GM21723 (cell line): Measurements from ENCODE around the gene DOC2B.
"Not testable (repeated sequence)": the region's sequence is repeated elsewhere in the genome, so short reads cannot be mapped to it uniquely, and the experiment has no call there.

ENCODE experiments used
- ATAC-seq: cut with Tn5 transposase; IDR thresholded peaks from one replicate; pipeline ENCODE4 v1.9.1; 2021; ENCODE audit warnings: mild to moderate bottlenecking, moderate library complexity; ENCODE audit not compliant: unreplicated experiment

The DOC2B gene

DNA sequence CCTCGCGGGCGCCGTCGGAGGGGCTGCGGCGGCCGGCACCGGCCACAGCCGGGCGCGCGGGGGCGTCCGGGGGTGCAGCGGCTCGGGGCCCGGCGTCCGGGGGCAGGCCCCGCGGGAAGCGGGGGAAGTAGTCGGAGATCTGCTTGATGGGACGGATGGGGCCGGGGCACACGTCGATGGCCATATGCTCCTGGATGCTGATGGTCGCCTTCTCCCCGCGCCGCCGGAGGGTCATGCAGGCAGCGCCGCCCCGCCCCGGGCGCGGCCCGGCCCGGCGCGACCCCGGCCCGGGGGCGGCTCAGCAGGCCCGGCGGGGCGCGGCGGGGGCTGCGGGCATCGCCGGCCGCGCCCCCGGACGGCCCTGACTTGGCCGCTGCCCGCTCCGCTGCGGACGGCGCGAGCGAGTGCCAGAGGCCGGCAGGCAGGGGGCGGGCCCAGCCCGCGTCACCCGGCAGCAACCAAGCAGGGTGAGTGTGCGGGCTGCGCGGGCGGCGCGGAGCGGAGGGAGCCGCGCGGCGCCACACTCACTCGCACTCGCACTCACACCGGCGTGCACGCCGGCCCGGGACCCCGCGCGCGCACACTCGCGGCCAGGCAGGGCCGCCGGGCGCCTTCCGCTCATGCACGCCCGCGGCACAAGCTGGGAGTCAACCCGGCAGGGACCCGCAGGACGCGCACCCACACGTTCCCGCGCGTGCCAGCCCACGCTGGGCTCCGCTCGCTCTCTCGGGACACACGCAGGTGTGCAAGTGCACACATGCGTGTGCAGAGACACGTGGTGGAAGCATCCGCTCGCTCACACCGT lies at the start of gene DOC2B:
Gene DOC2B (minus strand): TSS at position 406 of the 805 bp plus-strand sequence. CDS start 171 bp downstream, at position 235.
- no peak for ATAC-seq

DNA sequence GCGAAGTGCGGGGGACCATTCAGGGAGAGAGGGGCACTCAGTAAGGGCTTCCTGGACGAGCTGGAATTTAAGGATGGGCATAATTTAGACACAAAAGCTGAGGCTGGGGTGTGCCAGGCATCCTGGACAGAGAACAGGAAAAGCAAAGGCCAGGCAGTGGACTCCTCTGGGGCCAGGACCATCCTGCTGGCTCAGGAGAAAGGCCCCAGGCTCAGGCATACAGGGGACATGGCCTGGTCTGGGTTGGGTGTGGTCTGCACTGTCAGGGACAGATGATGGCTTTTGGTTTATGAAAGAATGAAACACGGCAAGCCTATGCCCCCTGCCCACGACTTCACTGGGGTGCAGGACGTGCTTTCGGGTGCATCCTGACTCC lies 48.9 kb upstream of the DOC2B start:
- no peak for ATAC-seq

DNA sequence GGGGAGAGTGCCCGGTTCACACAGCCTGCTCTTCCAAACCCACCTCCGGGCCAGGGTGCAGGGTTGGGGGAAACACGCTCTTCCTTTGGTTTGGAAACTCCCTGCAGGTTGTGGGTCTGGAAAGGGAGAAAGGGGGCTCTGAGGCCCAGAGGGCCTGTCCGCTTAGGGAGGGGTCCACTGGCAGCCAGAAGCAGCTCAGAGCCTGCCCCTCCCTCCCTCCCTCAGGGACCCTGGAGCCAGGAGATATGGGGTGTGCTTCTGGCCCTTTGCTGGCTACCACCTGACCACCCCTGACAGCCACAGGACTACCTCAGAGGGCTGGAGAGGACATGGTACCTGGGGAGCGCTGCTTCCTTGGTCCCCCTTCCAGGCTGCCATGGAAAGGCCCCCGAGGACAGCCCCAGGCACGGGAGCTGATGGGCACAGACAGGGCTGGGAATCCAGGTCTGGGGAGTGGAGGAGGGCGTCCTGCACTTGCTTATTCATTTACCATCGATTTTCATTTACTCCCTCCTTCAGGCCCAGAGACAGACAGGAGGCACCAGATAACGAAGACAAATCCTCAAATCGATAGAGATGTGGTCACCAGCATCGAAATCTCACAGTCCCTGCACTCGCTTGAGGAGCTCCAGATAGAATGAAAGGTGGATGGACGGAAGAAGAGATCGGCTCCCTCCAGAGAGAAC lies 48.4 kb upstream of the DOC2B start:
- ATAC-seq = no peak

DNA sequence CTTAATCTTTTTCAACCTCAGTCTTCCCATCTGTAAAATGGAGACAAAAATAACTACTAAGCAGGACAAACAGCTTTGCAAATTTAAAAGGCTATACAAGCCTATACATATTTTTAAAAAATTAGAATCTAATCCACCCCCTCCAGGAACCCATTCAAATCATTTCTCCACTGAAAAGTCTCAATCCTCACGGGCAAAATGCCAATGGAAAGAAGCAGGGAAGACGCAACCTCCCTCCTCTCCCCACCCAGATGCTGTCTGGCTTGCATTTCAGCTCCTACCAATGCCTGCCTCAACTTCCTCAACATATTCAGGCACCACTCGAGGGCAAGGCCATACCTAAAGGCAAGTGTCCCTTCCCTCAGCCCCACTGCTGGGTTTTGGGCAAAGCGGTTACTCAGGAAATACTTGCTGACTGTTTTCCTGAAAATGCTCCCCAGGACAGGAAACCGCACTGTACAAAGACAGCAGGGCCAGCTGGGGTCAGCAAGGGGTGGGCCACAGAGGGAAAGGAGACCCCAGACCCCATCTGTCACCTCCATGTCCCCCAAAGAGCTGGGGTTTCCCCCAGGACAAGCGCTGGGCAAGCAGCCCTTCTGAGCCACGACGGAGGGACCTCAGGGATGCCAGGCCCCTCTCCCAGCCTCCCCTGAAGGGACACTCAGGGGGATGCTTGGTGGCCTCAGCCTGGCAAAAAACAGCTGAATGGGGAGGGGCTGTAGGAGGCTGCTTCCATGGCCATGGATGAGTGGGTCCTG lies 47.7 kb upstream of the DOC2B start:
- ATAC-seq = no peak

DNA sequence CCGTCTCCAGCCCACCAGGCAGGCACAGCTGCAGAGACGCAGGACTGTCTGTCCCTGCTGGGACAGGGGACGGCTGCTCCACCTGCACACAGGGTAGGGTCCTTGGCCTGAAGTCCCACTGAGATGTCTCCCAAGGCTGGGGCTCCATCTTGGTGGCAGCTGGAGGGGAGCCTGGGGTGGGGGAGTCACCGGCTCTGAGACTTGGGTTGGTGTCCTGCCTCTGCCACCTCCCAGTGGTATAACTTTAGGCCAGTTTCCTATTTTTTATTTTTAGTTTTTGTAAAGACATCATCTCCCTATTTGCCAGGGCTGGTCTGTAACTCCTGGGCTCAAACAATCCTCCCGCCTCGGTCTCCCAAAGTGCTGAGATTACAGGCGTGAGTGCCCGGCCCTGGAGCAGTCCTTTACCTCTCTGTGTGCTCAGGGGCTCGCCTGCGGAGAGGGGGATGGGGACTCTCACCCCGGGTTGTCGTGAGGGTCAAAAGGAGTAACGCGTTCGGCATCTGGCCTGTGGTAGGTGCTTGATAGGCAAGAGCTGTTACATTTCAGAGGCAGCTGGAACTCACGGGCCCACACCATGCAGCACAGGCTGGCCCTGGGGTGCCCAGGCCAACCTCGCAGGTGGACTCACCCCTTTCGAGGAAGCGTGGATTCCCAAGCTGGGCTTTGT lies 46.6 kb upstream of the DOC2B start:
- no peak for ATAC-seq

DNA sequence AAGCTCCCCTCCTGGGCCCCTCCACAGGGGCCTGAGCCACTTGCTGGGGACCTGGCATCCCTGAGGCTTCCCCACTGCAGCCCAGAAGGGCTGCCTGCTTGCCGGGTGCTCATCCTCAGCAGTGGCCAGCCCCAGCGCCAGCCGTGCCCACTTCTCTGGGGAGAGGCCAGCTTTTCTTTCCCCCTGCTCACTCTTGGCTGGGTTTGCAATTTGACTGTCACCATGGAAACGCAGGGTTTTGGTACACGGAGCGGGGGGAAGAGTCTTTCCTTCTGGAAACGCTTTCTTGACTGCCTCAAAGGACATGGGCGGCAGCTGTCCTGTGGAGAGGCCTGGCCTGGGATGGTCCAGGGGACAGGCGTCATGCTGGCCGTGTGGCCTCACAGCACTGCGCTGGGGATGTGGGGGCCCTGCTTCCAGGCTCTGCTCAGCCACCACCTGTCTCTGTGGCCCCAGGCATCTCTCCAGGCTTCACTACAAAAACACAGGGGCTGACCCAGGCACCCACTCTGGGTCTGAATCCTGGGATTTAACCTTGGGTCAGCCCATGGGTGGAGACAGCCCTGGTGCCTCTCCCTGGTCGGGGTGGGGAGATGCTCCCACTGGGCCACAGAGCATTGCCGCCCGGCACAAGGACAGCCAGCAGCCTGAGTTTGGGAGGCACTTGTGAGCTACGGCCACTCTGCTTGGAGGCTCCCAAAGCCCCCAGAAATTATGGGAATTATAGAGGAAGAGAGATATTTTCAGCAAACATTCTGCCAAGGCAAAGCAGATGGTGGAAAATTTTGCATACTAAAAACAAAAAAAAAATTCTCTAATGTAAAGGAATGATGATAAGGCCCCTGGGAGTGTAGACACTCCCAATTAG lies 45.9 kb upstream of the DOC2B start:
- no peak for ATAC-seq

GRCh38 chr17:226108-227077 lies 44.9 kb upstream of the DOC2B start:
- no peak for ATAC-seq

DNA sequence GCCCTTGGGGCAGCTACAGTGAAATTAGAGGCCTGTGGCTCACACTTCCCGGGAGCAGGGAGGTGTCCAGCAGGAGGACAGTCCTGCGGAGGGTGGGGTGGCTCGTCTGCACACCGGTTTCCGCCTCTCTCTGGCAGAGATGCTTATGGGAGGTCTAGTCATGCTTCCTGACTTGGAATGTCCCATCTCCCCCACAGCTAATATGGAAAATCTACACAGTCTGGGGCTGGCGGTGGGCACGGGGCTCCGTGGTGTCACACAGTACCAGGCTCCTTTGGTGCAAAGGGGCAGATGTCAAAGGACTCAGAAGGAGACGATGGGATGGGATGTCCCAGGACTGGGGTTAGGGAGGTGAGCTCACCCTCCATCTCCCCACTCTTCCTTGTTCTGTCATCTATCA lies 44.1 kb upstream of the DOC2B start:
- ATAC-seq = no peak

- not testable (repeated sequence) for ATAC-seq
Observed at GRCh38 chr17:224576-224975, 43.1 kb upstream of the DOC2B start.

DNA sequence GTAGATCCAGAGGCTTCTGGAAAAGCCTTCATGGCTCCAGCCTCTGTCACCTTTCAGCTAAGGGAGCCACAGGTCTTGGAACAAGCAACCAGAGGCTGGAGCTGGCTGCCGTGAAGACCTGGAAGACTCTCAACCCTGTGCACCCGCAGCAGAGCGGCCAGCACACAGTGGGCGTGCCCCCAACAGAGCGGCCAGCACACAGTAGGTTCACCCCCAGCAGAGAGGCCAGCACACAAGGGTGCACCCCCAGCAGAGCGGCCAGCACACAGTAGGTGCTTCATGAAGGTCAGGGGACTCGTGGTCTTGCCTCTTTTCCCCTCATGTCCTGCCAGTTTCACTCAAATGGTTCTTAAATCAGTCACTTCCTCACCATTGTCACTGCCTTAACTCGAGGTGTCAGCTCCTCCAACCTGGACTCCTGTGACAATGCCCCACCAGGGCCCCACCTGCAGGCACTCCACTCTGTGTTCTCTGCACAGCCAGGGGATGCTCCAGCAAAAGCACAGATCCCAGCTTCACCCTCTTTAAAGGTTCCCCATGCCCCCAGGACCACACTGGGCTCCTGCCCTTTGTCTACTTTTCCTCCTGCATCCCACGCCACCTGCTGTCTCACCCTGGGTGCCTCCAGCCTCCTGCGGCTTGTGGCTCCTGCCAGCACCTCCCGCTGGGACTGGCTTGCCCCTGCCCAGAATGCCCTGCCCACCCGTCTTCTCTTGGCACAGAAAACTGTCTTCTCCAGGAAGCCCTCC lies 42.4 kb upstream of the DOC2B start:
- no peak for ATAC-seq

GRCh38 chr17:222172-222571 lies 40.7 kb upstream of the DOC2B start:
- ATAC-seq = no peak

DNA sequence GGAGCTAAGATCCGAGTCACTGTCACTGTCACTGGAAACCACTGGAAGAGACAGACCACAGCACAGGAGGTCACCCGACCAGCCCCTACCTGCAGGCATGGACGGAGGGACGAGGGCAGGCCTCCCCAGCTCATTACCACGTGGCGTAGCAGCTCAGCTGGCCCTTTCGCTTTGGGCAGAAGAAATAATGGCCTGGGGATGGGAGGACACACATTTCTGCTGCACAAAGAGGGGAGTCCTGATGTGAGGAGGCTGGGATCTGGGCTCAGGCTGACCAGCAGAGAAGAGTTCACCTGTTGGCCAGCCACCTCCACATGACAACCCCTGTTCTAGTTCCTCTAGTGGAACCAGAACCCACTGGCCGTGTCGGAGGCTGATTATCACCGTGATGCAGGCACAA lies 38.2 kb upstream of the DOC2B start:
- no peak for ATAC-seq

- no peak for ATAC-seq
Observed at GRCh38 chr17:218432-219110, 37.1 kb upstream of the DOC2B start.

- no peak for ATAC-seq
Observed at GRCh38 chr17:216625-217024, 35.2 kb upstream of the DOC2B start.

DNA sequence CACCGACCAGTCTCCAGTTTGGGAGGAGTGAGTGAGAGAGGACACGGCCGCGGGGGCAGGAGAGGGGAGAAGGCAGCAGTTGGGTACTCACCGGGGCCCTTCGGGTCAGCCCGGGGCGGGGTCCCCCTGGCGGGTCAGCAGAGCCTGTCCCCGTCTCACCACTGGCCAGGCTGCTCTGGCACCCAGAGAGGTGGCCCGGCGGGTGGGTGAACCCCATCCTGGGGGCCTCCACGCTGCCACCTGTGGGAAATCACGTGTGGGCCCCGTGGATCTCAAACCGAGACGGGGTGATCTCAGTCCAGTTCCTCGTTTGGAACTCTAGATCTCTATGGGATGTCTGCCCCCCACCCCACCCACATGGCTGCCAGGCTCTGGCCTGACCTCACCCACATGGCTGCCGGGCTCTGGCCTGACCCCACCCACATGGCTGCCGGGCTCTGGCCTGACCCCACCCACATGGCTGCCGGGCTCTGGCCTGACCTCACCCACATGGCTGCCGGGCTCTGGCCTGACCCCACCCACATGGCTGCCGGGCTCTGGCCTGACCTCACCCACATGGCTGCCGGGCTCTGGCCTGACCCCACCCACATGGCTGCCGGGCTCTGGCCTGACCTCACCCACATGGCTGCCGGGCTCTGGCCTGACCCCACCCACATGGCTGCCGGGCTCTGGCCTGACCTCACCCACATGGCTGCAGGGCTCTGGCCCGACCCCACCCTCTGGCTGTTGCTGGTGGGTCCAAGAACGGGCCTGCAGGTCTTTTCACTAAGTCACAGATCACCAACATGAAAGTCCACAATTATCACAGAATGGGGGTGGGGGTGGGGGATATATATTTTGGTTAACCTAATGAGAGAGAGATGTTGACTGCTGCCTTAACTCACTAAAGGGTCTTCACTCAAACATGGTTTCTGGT lies 34.4 kb upstream of the DOC2B start:
- not testable (repeated sequence) for ATAC-seq

GRCh38 chr17:214881-215331 lies 33.5 kb upstream of the DOC2B start:
- no peak for ATAC-seq
